ENCODE measurements around the gene GIT1.

DNA sequence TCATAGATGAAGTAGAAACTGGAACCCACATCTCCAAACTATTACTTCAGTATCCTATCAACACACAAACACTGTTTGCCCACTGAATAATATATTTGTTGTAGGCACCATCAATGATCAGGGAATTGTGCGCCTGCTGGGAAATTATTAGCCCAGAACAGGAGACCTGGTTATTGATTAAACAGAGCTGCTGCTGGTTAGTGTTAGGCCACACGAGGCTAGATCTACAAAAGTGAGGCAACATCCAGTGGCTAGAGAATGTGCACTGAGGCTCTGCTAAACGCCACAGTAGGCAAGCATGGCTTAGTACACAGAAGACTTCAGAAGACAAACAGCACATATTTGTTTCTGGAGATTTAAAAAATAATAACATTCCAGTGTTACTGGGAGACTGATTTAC is 33.6 kb downstream of the GIT1 start:
- TF ChIP-seq, protein P1, sequence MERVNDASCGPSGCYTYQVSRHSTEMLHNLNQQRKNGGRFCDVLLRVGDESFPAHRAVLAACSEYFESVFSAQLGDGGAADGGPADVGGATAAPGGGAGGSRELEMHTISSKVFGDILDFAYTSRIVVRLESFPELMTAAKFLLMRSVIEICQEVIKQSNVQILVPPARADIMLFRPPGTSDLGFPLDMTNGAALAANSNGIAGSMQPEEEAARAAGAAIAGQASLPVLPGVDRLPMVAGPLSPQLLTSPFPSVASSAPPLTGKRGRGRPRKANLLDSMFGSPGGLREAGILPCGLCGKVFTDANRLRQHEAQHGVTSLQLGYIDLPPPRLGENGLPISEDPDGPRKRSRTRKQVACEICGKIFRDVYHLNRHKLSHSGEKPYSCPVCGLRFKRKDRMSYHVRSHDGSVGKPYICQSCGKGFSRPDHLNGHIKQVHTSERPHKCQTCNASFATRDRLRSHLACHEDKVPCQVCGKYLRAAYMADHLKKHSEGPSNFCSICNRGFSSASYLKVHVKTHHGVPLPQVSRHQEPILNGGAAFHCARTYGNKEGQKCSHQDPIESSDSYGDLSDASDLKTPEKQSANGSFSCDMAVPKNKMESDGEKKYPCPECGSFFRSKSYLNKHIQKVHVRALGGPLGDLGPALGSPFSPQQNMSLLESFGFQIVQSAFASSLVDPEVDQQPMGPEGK (CRISPR knock-in tag; IDR thresholded peaks at IDR 0.05; ENCODE audit: borderline replicate concordance): no peak
- TF ChIP-seq CSDC2 (CRISPR knock-in tag; IDR thresholded peaks at IDR 0.05) (no peak), GLIS3 (CRISPR knock-in tag; IDR thresholded peaks at IDR 0.05) (no peak)
- TF ChIP-seq, protein P2, sequence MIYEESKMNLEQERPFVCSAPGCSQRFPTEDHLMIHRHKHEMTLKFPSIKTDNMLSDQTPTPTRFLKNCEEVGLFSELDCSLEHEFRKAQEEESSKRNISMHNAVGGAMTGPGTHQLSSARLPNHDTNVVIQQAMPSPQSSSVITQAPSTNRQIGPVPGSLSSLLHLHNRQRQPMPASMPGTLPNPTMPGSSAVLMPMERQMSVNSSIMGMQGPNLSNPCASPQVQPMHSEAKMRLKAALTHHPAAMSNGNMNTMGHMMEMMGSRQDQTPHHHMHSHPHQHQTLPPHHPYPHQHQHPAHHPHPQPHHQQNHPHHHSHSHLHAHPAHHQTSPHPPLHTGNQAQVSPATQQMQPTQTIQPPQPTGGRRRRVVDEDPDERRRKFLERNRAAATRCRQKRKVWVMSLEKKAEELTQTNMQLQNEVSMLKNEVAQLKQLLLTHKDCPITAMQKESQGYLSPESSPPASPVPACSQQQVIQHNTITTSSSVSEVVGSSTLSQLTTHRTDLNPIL (CRISPR knock-in tag; IDR thresholded peaks at IDR 0.05; ENCODE audit: low read depth): no peak
